Esophagus mucosa (tissue), 1 donor: ENCODE results near the gene TCEAL9. TPM values are rescaled to one million over a fixed set of nuclear protein-coding genes. Genes with fewer than 3 reads are reported as not detected.
"Not testable (repeated sequence)": the region's sequence is repeated elsewhere in the genome, so short reads cannot be mapped to it uniquely, and the experiment has no call there.

Experiments
- ATAC-seq: fragments of 200-7000 bp; cut with Tn5 transposase; one replicate; pipeline ENCODE4 v1.9.1; 2020
- total RNA-seq: library from RNA; stranded (reverse); gene quantifications from one replicate; pipeline ENCODE4 v1.2.4, GENCODE V29; 2023
- donor health status: DM: yes; HTN: yes; CAD: no.

Gene TCEAL9
- total RNA-seq, 1 donor from 2014 or later = 17.4 TPM

DNA sequence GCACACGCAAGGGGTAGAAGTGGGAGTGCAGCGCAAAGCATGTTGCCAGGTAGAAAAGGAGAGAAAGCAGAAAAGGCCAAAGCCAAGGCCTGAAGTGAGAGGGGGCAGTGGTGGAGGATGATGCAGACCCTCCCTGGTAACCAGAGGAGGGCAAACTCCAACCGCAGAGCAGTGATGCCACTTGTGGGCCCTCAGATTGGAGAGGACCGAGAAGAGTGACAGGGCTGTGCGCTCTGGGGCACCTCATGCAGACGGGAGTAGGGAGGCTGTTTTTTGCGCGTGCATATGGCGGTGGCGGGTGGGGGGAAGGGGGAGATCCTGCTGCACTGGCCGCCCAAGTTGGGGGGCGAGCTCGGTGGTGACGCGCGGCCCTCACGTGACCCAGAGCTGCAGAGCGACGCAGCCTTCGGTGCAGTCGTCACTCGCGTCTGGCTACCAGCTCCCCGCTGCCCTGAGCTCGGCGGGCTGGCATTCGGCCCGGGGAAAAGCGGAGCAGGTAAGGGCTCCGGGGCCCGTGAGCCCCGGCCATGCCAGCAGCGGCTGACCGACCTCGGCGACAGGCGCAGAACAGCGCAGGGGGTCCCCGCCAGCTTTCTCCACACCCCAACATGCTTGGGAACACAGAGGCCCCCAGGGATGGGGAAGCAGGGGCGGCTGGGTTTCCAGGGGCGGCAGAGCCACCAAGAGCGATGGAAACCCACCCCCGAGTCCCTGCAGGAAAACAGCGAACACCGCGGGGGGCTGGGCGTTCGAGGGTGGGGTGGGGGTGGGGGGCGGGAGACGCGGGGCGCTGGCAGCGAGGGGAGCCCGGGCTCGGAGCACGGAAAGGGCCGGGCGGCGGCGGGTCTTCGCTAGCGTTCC is 20.0 kb downstream of the TCEAL9 start, which contains the start of gene BEX3:
Gene BEX3, plus strand, starts transcription at position 421 of the 861 bp plus-strand sequence. CDS start 984 bp downstream, outside the sequence.
- peak; percentile 50 for ATAC-seq

DNA sequence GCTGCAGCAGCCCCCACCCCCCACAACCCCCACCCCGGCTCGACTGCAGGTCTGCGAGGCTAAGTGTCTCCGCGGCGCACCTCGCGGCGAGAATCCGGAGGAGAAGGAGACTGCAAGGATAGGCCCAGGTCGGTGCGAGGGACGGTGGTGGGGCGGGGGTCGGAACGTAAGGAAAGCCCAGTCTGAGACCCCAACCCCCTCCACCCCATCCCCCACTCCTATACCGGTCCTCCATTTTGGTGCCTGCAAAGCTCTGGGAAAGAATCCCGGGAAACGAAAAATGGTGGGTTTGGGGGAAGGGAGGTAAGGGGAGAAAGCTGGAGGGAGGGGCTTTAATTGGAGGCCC is 20.6 kb downstream of the TCEAL9 start:
- ATAC-seq = peak; percentile 20

DNA sequence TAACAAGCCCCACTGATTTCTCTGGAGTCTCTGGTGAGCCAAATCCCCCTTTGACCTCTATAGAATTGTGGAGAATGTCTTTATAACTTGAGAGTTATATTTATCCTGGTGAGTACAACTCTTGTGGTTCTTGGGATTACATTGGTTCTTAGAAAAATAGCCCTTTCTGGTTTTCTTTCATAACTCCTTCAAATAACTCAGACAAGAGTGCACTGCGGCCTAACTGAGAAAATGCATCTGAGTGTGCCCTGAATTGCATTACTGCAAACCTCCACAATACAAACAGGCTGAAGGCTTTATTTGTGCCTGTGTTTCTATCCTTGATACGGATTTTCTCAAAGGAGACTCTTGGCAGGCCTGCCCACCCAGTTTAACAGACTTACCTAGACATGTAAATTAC is 22.7 kb downstream of the TCEAL9 start:
- ATAC-seq = no peak

DNA sequence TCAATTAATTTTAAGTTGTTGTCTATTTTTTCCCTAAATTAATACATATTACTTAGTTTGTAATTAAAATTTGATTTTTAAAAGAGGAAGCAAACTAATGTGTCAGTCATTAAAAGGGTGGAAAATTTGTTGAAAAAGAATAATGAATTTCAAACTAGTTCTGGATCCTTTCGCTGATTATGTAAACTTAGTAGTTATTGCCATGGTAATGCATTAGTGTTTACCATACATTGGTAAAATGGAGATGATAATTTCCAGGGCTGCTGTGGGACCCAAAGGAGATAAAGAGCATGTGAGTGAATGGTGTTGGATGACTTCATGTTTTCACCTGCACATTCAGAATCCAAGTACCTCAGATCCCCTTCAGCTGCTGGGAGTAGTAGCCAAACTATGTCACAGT is 26.6 kb downstream of the TCEAL9 start:
- no peak for ATAC-seq

DNA sequence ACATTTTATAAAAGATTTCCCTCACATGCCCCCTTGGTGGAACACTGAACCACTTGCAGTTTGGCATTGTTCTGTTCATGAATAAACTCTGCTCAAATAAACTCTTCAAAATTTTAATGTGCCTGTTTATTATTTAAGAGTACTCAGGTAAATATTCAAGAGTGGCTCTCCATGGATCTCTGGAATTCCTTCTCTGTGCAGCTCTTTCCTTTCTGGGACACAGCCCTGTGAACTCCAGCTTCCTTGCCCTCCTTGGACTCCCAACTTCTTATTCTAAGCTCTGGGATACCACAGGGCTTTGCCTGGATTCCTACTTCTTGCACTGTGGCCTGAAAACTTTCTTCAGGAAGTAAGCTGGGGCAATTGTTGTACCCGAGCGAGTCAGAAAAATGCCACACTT is 28.4 kb downstream of the TCEAL9 start:
- ATAC-seq = no peak

DNA sequence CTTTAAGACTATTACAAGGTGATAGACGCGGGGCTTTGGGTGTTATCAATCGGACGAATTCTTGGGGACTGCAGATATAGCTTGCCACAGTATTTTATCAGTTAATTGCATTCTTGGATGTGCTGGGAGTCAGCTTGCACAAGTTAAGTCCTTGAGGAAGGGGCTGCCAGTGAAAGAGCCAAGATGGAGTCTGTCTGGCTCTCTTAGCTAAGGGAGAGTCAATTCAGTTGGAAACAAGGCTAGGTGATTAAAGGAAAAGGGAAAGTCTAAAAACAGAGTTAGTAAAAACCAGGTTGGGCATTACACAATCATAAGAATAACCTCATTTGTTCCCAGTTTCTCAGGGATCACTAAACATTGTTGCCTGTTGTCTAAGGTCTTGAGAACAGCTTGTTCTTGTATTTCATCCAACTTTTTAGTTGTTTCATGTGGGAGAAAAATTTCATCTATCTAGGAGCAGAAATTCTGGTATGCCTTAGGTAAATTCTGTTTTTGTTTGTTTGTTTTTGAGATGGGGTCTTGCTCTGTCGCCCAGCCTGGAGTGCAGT is 29.1 kb downstream of the TCEAL9 start:
- ATAC-seq = not testable (repeated sequence)

DNA sequence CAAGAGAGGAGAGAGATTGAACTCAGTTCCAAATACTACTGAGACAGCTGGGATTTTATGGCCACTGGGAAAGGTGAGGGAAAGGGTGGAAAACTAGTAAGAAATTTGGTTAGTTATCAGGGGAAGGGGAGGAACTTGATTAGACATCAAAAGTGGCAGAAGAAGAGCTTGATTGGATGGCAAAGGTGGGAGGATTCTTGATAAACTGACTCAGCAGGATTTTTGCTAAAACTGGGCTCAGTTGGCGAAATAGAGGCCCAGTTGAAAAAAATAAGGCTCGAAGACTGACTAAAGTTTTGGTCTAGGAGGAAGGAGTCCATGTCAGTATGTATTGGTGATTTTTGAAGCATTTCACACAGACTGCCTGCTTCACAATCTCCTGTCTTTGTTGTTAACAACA is 30.0 kb downstream of the TCEAL9 start:
- ATAC-seq = no peak

DNA sequence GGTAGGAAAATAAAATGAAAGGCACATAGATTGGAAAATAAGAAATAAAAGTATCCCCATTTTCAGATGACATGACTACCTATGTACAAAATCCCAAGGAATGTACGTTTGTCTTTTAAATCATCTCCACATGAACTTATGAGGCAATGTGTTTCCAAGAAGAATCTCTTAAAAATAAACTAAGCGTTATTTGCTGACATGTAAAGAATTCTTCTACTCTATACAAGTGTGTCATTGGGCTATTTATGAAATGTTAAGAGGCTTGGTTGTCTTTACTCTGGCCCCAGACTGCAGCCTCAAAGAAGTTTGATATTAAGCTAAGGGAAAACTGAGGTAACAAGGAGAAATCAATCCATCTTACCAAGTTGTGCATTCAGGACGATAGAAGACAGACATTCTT is 37.2 kb downstream of the TCEAL9 start:
- no peak for ATAC-seq

DNA sequence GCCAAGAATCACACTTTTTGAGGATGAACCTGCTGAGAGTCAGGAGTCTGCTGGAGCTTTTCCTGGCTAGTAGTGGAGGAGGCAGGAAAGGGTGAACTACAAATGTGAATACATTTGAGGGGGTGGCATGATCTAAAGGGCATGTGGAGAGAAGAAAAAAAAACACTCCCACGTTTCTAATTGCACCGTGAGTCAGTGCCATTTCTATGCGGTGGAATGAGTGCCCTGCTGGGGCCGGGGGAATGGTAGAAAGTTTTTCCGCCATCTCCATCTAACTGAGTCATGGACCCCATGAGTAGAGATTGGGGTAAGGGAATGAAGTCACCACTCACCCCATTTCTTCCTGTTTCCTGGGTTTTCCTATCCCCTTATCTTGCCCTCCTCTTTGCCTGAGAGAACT is 39.9 kb downstream of the TCEAL9 start:
- no peak for ATAC-seq

DNA sequence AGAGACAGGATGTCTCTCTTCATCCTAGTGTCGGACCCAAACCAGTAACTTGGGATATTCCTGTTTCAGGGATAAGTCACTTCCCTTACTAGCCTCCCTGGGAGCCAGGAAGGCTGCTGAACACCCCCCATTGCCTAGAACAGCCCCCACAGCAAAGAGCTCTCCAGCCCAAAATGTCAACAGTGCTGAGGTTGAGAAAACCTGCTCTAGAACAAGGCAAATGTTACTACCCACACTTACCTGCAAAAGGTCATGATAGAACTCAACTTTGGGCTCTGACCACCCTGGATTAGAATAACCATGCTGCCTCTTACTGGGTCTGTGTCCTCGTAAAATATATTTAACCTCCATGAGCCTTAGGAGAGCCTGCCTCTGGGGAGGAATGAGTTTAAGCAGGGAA is 40.4 kb downstream of the TCEAL9 start:
- no peak for ATAC-seq

DNA sequence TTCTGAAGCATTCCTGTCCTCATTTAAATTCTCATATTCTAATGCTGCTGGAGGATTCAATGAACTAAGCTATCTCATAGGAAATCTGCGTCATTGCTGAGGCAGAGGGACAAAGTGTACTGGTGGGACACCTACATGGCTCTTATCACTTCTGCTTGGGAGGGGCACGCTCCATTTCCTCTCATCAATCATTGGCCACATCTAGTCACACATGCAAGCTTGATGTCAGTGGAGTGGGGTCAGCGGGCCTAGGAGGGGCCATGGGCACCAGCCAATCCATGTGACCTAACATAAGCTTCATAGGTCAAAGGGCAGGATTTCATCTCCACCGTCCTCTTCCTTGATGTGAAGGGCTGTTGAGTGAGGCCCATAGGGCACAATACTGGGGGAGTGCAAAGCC is 41.4 kb downstream of the TCEAL9 start:
- no peak for ATAC-seq

DNA sequence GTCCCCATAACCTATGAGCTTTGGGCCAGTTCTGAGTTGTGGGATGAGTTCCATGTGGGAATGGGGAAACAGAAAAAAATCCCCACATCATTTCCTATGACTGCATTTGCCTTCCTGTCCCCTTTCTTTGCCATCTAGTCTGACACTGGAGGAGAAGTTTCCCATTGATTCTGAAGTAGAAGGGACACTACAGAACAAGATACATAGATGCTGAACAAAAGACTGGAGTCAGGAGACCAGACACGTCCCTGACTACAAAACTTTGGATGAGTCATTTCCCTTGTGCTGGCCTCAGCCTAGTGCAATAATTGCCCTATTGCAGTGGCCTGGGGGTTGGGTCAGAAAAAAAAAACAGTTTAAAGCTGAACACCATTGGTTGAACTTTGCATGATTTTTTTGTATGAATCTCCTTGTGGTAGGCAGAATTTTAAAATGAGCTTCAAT is 42.1 kb downstream of the TCEAL9 start:
- ATAC-seq = peak; percentile 52

DNA sequence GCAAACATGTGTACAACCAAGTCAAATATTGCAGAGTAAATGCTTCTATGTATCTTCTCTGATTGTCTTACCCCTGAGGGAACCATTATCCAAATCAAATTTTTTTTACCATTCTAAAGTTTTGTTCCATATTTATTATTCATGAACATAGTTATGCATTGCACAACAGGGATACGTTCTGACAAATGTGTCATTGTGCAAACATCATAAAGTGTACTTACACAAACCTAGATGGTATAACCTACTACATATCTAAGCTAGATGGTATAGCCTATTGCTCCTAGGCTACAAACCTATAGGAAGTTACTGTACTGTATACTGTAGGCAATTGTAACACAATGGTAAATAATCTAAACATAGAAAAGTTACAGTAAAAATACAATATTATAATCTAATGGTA is 43.4 kb downstream of the TCEAL9 start:
- no peak for ATAC-seq

DNA sequence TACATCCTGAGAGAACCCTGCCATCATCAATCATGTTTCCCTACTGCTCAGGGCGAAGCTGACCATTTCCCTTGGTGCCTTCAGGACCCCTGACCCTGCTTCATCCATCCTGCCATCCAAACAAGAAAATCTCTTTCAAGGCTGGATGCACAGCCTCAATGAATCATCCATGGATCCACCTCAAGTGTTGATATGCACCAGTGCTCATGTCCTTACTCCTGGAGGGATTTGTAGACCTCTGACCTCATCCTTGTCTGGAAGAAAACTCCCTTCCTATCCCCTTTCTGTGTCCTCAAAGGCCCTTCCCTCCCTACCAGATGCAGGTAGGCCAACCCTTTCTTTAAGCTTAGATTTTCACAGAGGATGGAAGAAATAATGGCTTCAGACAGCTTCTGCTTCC is 44.6 kb downstream of the TCEAL9 start:
- no peak for ATAC-seq

DNA sequence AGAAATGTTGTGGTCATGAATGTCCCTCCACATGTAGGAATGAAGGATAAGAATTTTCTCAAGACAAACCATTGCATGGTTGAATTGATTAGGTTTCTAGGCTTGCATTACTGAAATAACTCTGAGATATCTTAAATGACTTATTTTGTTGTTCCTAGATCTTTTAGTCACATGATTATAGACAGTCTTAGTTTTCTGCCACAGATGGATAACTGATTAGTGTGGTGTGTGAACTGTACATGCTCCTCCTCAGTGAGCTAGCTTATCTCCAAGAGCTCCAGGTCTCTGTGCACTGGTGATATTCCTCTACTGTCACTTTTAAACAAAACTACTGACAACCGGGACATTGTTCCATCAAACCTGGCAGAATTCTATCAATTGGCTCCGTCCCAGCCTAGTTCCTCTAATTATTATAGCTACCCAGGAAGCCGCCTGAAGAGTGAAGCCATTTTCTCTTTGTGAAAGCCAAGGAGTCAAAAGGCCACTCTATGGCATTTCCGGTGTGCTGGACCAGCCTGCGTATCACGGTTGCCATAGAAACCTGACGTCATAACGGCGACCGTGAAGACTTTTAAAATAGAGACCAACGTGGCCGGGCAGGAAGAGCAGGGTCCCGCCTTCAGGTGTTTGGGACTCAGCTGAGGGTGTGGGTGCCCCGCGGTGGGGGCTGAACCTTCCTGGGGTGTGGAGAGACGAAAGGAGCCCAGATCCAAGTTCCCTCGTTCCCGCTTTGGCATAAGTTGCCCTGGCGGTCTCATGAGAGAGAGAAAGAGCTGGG is 48.1 kb downstream of the TCEAL9 start:
- peak; percentile 23 for ATAC-seq

DNA sequence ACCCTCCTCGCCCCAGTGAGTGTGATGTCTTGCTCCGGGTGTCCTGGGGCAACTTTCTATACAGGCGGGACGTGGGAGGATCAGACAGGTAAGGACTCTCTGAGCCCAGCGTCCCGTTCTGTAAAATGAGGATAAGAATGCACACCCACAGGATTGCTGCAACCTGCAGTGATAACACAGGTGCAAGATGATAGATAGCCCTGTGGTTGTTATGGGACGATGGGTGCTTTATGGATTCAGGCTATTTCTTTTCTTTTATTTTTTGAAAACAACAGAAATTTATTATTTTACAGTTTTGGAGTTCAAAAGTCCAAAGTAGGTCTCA is 48.7 kb downstream of the TCEAL9 start:
- no peak for ATAC-seq

DNA sequence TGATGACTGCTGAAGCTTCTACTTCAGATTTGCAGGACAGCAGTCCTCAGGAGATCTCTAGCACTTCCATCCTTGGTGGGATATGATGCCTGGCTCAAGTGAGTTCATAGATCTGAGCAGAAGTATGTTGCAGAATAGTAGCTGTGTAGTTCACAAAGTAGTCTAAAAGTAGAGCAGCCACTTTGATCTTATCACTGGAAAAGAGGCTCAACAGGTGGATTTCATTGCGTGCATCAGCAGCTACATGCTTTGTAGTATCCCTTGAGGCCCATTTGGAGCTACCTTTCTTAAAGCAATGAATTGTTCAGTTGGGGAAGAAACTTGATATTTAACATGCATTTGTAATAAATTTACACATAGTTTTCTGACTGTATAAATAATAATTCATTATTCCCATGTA is 50.0 kb downstream of the TCEAL9 start:
- ATAC-seq = no peak

DNA sequence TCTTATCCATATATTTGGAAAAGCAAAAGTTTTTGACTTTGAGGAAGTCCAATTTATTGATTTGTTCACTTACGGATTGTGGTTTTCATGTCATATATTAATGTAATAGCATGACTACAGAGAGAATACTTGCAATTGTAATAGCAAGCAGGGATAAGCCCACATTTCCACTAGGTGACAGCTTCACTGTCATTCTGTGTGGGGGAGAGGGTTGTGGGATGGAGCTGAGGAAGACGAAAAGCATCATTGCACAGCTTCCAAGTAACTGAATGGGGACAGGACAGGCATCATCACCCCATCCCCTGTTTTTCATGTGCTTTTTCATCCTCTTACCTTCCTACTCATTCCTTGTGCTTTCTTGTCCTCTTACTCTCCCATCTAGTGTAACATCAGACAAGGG is 51.5 kb downstream of the TCEAL9 start:
- ATAC-seq = no peak

Other genes starting within 250 kb of the TCEAL9 start
- gene BEX4, start 141.4 kb upstream of the TCEAL9 start, total RNA-seq = 12.2 TPM
- gene TCEAL8, start 101.4 kb upstream of the TCEAL9 start, total RNA-seq = 21.0 TPM
- not detected for gene TCEAL5, start 79.8 kb upstream of the TCEAL9 start, total RNA-seq
- 5.2 TPM for gene BEX2, start 45.5 kb upstream of the TCEAL9 start, total RNA-seq
- 0.16 TPM for gene TCEAL7, start 26.3 kb upstream of the TCEAL9 start, total RNA-seq
- gene BEX3, start 20.0 kb downstream of the TCEAL9 start, total RNA-seq = 46.9 TPM
- 0.16 TPM for gene RAB40A, start 163.0 kb downstream of the TCEAL9 start, total RNA-seq
- 25.7 TPM for gene TCEAL4, start 229.0 kb downstream of the TCEAL9 start, total RNA-seq